GM10248 (cell line): ENCODE data around the gene LINS1.

Experiments used
- CTCF ChIA-PET: fragments of 300-600 bp; sonication (Branson Sonifier 250); formaldehyde crosslinking; extraction: SDS; loops from one replicate; lab custom pipeline; 2021; ENCODE audit warnings: antibody characterized with exemption; lab: Yijun Ruan, JAX
- POLR2A ChIA-PET: fragments of 350-650 bp; sonication (Branson Sonifier 250); formaldehyde crosslinking; extraction: SDS; loops from one replicate; lab custom pipeline; 2020; ENCODE audit warnings: antibody characterized with exemption; lab: Yijun Ruan, JAX
- DNase-seq: peaks from one replicate; pipeline ENCODE4 v3.0.0; 2012; ENCODE audit errors: extremely low spot score
- TF ChIP-seq, protein P1 (sequence below): IDR thresholded peaks from 2 replicates; pipeline ENCODE4 v1.5.1; 2012; ENCODE audit warnings: mild to moderate bottlenecking, low read depth; ENCODE audit errors: extremely low read depth, missing control alignments, control extremely low read depth

The LINS1 gene

DNA sequence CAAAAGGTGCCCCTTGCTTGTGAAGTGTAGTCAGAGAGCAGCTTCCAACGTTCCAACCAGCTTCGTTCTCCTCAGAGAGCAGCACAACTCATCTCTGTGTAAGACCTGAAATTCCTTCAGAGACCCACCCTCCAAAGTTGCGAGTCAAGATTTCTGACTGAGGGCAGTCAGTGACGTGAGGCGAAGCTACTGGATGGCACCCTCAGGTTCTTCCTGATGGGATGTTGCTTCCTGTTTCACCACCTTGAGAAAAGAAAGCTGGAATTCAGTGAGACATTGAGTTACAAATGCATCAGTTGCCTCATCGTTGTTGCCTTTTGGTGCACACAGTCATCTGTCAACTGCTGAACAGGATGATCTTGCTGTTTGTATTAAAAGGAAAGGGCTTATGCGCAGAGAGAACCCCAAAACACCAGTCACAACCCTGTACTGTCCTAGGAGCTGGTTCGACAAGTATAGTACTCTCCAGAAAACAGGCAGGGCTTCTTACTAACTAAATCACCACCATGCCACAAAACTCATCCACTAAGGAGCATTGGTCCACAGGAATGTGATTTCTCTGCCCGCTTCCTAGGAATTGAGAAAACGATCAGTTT lies 73.1 kb downstream of the LINS1 start, which contains the start of gene CERS3:
Gene CERS3, minus strand, starts transcription at position 118 of the 596 bp plus-strand sequence. CDS start 27,101 bp downstream, outside the sequence.
- DNase-seq, result no peak
- CTCF ChIA-PET, result interaction anchor here (1.0 kb wide), 1 partner anchor 55 kb away, joined by 3 read pairs; no protein-coding TSS in a partner anchor
- TF ChIP-seq, protein P1, sequence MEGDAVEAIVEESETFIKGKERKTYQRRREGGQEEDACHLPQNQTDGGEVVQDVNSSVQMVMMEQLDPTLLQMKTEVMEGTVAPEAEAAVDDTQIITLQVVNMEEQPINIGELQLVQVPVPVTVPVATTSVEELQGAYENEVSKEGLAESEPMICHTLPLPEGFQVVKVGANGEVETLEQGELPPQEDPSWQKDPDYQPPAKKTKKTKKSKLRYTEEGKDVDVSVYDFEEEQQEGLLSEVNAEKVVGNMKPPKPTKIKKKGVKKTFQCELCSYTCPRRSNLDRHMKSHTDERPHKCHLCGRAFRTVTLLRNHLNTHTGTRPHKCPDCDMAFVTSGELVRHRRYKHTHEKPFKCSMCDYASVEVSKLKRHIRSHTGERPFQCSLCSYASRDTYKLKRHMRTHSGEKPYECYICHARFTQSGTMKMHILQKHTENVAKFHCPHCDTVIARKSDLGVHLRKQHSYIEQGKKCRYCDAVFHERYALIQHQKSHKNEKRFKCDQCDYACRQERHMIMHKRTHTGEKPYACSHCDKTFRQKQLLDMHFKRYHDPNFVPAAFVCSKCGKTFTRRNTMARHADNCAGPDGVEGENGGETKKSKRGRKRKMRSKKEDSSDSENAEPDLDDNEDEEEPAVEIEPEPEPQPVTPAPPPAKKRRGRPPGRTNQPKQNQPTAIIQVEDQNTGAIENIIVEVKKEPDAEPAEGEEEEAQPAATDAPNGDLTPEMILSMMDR, result no peak
- POLR2A ChIA-PET, result no interaction called here

DNA sequence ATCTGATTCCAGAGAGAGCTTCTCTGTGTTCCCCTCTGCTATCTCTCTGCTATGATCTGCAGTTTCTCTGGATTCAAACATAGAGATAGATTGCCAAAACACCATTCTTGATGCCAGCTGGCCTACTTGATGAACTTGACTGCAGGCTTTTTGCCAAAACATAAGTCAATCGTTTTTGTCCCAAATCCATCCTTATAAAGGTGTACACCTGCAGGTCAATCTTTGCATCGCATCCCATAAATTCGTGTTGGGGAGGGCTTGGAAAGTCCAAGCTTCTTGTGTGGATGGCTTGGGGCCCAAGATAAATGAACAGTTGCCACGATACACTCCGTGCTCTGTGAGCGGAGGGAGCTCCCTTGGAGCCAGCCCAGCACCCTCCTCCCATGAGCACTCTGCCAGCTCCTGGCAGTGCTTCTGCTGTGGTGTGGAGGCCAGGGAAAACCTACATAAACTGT lies 75.9 kb downstream of the LINS1 start:
- CTCF ChIA-PET, result interaction anchor here (1.3 to 2.0 kb wide), 2 partner anchors 11 to 482 kb away, joined by 3 to 6 read pairs; no protein-coding TSS in a partner anchor
- TF ChIP-seq, protein P1, result no peak
- DNase-seq, result no peak
- POLR2A ChIA-PET, result no interaction called here

DNA sequence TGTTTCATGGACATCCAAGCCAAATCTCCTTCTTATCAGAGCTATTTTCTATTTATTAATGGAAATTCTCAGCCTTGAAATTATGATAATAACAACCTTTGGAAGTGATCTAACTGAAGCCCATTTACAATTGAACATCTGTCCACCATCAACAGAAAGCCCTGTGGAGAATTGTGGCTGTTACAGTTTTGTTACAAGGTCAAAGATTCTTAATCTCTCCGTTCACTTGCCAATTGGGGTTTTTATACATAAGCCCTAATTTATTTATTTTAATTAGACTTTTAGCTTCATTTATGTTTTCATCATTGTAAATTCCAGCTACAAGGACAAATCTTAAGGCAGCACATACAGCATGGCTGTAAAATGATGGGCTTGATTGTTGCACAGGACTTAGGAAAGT lies 76.5 kb downstream of the LINS1 start:
- TF ChIP-seq, protein P1, result no peak
- DNase-seq, result no peak
- CTCF ChIA-PET, result interaction anchor here (1.3 to 2.0 kb wide), 2 partner anchors 10 to 483 kb away, joined by 3 to 6 read pairs; no protein-coding TSS in a partner anchor
- POLR2A ChIA-PET, result no interaction called here

DNA sequence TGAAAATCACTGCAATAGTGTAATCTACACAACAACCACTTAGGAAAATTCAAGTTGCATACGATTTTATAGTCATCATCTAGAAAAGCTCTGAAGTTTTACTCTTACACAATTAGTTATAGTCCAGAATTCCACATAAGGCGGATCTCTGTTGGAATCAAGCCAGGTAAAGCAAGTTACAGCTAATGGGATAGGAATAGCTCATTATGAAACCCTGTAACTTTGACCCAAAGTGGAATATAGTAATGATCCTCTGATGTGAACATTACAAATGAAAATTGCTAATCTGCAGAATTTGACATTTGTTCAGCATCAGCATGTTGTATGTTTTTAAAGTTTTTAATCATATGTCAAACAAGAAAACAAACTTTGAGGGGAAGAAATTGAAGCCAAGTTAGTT lies 77.7 kb downstream of the LINS1 start:
- TF ChIP-seq, protein P1, result no peak
- no peak for DNase-seq
- CTCF ChIA-PET, result interaction anchor here (2.0 kb wide), 1 partner anchor 9 kb away, joined by 6 read pairs; no protein-coding TSS in a partner anchor
- POLR2A ChIA-PET, result no interaction called here

DNA sequence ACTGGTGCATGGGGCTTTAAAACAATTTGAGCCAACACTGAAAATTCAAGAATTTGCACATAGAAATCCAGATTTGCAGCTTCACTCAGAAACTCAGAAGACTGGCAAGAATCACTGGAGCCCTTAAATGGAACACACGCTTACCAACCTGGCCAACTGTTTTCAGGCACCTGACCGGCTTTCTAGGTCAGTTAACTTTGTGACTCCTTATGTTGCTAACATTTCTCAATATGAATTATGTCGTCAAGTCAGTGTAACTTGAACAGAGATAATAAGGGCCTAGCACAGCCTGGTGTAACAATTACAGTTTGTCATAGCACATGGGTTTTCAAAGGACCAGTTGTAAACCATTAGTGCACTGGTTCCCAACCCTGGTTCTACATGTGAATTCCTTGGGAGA lies 80.1 kb downstream of the LINS1 start:
- ChIA-PET POLR2A (no interaction called here), CTCF (interaction anchor here (1.1 kb wide), 1 partner anchor 9 kb away, joined by 3 read pairs; no protein-coding TSS in a partner anchor)
- DNase-seq, result no peak
- TF ChIP-seq, protein P1, result no peak

DNA sequence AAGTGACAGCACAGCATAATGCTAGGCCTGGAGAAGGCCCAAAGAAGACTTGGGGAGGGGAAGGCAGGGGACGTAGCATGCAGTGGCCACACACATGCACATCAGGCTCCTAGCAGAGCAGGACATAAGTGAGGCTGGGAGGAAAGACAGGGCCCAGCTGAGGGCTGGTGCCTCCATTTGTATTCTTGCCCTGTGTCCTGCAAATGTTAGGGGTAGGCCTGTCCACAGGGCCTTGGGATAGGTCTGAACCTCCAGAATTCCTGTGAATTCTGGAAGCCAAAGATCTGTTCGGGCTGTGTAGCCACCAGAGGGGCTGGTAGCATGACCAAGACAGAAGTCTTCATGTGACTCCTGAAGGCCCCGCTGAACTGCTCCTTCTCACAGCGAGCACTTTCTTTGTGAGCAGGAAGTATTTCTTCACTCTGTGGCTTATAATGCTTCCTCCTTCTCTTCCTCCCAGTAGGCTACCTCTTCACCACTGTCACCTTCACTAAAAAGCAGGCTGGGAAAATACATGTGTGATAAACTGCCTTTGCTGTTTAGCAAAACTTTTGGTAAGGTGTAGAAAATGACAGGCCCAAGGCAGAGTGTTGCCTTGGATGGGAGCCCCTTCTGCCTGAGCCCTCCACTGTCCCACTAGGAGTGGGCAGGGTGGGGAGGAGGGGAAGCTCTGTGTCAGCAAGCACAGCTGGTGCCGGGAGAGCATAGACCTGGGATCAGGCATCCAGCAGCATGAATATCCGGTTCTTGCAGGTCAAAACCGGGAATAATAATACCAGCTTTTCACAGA lies 81.7 kb downstream of the LINS1 start:
- TF ChIP-seq, protein P1, result no peak
- ChIA-PET POLR2A (no interaction called here), CTCF (no interaction called here)
- DNase-seq, result no peak
